Body of pancreas (tissue), 4 donors: ENCODE results near the gene PAPOLA. TPM values are rescaled to one million over a fixed set of nuclear protein-coding genes. Genes with fewer than 3 reads are reported as not detected.

Experiments used
- ATAC-seq: fragments of 150-250 bp; one replicate; pipeline ENCODE4 v1.9.1; 2016
- DNase-seq, 4 donors: peaks; one replicate each; pipeline ENCODE4 v3.0.0-alpha.2; 2019
- H3K27ac ChIP-seq, 4 donors: fragments of 200-600 bp; sonication (generic); 1 replicate in 3 of 4; 2 replicates in 1 of 4; pipeline versions ENCODE4 v1.5.1 to v1.6.1; 2016 to 2019; ENCODE audit warnings: mild to moderate bottlenecking in 1 of 4, mixed read lengths in 1 of 4, moderate library complexity in 1 of 4
- H3K27me3 ChIP-seq, 2 donors: fragments of 200-600 bp; sonication (generic); one replicate each; pipeline ENCODE4 v1.6.0; 2016; ENCODE audit warnings: mild to moderate bottlenecking in 1 of 2
- H3K36me3 ChIP-seq, 2 donors: fragments of 200-600 bp; sonication (generic); replicated peaks in 1 of 2; 2 replicates each; pipeline ENCODE4 v1.5.1; 2016; ENCODE audit warnings: low read depth in 2 of 2; ENCODE audit not compliant: insufficient read depth in 1 of 2
- H3K4me1 ChIP-seq: fragments of 200-600 bp; sonication (generic); one replicate; pipeline ENCODE4 v1.6.0; 2016
- H3K4me3 ChIP-seq, 2 donors: fragments of 200-600 bp; sonication (generic); 1 replicate in 1 of 2; 2 replicates in 1 of 2; pipeline ENCODE4 v1.5.1; 2016 to 2019
- H3K9me3 ChIP-seq, 3 donors: fragments of 200-600 bp; sonication (generic); 1 replicate in 2 of 3; 2 replicates in 1 of 3; pipeline ENCODE4 v1.5.1; 2016
- POLR2A ChIP-seq, 3 donors: fragments of 450-650 bp; IDR thresholded peaks; one replicate each; pipeline ENCODE4 v1.6.1; 2016; ENCODE audit warnings: antibody characterized with exemption in 3 of 3, mild to moderate bottlenecking in 2 of 3
- WGBS, 2 donors: methylation state at CpG; one replicate each; pipeline ENCODE4 v1.1.5; 2017; 5-methylcytosine and 5-hydroxymethylcytosine counted together
- intact Hi-C: fragments of 100-400 bp; cut with DNase I; formaldehyde crosslinking; loops from one replicate; pipeline ENCODE4 v1.15.1; 2023
- total RNA-seq, 2 donors: library from RNA; depleted of rRNA; stranded (reverse); fragments of >200 nt; gene quantifications; one replicate each; pipeline ENCODE4 v1.1.0, GENCODE V29; 2016
- TF ChIP-seq, protein P1 (sequence below), 7 experiments: fragments of 450-650 bp in 4 of 7; fragments of 200-600 bp in 3 of 7; sonication (generic) in 3 of 7; IDR thresholded peaks; one replicate each; pipeline ENCODE4 v1.5.1; 2016 to 2019; ENCODE audit warnings: antibody characterized with exemption in 7 of 7

The PAPOLA gene
- total RNA-seq, 2 donors from 2014 or later = 122 to 163 TPM

DNA sequence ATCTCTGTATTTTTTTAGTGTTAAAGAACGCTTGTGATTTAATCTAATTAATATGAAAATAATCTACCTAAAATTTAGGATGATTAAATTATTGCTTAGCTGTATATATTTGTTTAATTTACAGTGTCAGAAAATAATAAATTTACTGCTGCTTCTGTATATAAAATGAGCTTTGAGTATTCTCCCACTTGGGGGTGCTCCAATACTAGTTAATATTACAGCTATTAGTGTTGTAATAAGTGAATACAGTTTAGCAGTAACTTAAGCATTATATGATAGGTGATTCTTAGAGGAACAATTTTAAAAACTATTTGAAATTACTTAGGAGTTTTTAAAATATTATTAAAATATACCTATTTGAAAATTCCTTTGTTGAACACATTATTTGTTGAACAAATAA is 62.2 kb downstream of the PAPOLA start:
- no peak for ATAC-seq
- H3K4me3 ChIP-seq = no peak overlapping the region
- H3K4me1 ChIP-seq = no peaks in the 10 kb centered on the region
- no peak for TF ChIP-seq POLR2A (IDR thresholded peaks at IDR 0.05)
- TF ChIP-seq, protein P1, sequence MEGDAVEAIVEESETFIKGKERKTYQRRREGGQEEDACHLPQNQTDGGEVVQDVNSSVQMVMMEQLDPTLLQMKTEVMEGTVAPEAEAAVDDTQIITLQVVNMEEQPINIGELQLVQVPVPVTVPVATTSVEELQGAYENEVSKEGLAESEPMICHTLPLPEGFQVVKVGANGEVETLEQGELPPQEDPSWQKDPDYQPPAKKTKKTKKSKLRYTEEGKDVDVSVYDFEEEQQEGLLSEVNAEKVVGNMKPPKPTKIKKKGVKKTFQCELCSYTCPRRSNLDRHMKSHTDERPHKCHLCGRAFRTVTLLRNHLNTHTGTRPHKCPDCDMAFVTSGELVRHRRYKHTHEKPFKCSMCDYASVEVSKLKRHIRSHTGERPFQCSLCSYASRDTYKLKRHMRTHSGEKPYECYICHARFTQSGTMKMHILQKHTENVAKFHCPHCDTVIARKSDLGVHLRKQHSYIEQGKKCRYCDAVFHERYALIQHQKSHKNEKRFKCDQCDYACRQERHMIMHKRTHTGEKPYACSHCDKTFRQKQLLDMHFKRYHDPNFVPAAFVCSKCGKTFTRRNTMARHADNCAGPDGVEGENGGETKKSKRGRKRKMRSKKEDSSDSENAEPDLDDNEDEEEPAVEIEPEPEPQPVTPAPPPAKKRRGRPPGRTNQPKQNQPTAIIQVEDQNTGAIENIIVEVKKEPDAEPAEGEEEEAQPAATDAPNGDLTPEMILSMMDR (IDR thresholded peaks at IDR 0.05) = peak in 2 of 7 experiments; percentile 12 to 26
- WGBS, 2 donors = 60 to 73% methylated on average over 1 of the region's 1 CpG
- peaks cover 0 to 11% of the 10 kb centered on the region in 2 donors for H3K36me3 ChIP-seq
- H3K27ac ChIP-seq = no peak overlapping the region
- no peaks in the 10 kb centered on the region for H3K27me3 ChIP-seq
- DNase-seq = no peak
- intact Hi-C loops = no loop called here
- no peaks in the 10 kb centered on the region for H3K9me3 ChIP-seq

DNA sequence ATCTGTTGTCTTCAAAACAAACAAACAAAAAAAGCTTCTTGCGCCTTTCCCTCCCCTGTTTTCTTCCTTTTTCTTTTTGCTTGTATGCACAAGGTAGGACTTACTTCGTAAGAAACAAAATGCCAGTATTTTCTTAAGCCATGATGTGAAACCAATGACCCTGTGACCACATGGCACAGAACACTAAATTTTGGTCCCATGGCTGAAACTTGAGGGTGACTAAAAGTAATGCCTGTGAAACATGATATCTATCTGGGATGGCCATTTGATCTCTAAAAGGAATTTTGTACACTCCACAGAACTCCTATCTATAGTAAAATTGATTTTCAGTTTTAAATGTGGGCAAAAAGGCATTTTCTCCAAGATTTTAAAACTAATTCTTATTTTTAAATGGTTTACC is 63.6 kb downstream of the PAPOLA start:
- TF ChIP-seq POLR2A (IDR thresholded peaks at IDR 0.05) = no peak
- TF ChIP-seq, protein P1 (IDR thresholded peaks at IDR 0.05) = no peak
- Histone ChIP-seq H3K9me3 (no peaks in the 10 kb centered on the region), H3K27ac (no peak overlapping the region), H3K36me3 (peaks cover 0 to 8% of the 10 kb centered on the region in 2 donors), H3K4me1 (no peaks in the 10 kb centered on the region), H3K4me3 (no peak overlapping the region), H3K27me3 (no peaks in the 10 kb centered on the region)
- DNase-seq = no peak
- no peak for ATAC-seq
- 85 to 90% methylated on average over 2 of the region's 2 CpGs for WGBS, 2 donors
- intact Hi-C loops = no loop called here

DNA sequence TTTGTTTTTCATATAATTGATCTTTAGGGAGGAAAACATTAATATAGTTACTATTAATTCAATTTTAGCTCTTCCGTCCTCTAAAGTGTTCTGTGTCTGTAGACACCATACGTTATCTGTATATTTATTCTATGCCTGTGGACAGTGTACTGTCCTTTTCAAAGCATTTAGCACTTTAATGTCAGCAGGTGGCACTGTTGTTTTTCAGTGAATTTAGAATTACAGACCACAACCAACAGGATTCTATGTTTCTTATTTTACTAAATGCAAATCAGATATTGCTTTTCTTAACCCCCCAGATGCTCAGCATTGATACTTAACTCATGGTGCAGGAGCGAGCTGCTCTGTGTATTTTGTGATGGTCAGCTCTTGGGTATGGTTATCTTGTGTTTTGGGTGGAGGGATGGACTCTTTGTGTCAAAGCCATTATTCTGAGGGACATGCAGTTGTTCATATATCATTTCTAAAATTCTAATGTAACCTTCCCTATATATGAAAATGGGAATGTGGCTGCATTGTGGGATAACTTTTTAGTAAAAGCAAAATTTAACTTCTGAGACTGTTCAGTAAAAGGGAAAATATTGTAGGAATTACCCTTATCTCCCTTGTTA is 65.2 kb downstream of the PAPOLA start:
- H3K4me1 ChIP-seq = no peaks in the 10 kb centered on the region
- H3K4me3 ChIP-seq = no peak overlapping the region
- no peak for TF ChIP-seq POLR2A (IDR thresholded peaks at IDR 0.05)
- TF ChIP-seq, protein P1 (IDR thresholded peaks at IDR 0.05) = peak in 6 of 7 experiments; percentile 24 to 46 (median 40)
- H3K36me3 ChIP-seq = peaks cover 0 to 7% of the 10 kb centered on the region in 2 donors
- no peaks in the 10 kb centered on the region for H3K9me3 ChIP-seq
- DNase-seq (no peak), ATAC-seq (no peak)
- intact Hi-C loops = no loop called here
- no peaks in the 10 kb centered on the region for H3K27me3 ChIP-seq
- WGBS, 2 donors = 64 to 71% methylated on average over 3 of the region's 3 CpGs
- no peak overlapping the region for H3K27ac ChIP-seq

GRCh38 chr14:96568621-96569020 is 66.4 kb downstream of the PAPOLA start:
- intact Hi-C loops = no loop called here
- ATAC-seq (no peak), DNase-seq (no peak)
- TF ChIP-seq, protein P1 (IDR thresholded peaks at IDR 0.05) = no peak
- TF ChIP-seq POLR2A (IDR thresholded peaks at IDR 0.05) = no peak
- H3K27me3 ChIP-seq = no peaks in the 10 kb centered on the region
- peaks cover 0 to 5% of the 10 kb centered on the region in 2 donors for H3K36me3 ChIP-seq
- no peaks in the 10 kb centered on the region for H3K9me3 ChIP-seq
- H3K27ac ChIP-seq = no peak overlapping the region
- H3K4me1 ChIP-seq = peaks cover 4% of the 10 kb centered on the region
- H3K4me3 ChIP-seq = no peak overlapping the region

DNA sequence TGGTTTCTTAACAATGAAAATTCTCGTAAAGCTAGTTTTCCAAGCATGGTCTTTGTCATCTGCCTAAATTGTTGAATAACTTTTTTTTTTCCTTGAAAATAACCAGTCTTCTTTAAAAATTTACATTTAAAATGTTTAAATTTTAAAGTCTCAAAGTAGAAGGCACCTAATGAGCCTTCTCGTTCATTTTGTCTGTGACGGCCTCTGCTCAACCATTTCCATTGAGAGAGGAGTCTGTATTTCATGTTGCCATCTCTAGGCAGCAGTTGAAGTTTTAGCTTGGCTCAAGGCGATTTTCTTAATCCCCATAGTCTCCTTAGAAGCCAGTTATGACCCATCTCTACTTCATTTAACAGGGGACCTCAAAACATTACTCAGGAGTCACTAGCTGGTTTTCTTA is 69.1 kb downstream of the PAPOLA start:
- DNase-seq = no peak
- intact Hi-C loops = no loop called here
- H3K27ac ChIP-seq = no peak overlapping the region
- no peak for TF ChIP-seq POLR2A (IDR thresholded peaks at IDR 0.05)
- TF ChIP-seq, protein P1 (IDR thresholded peaks at IDR 0.05) = no peak
- no peaks in the 10 kb centered on the region for H3K27me3 ChIP-seq
- H3K9me3 ChIP-seq = no peaks in the 10 kb centered on the region
- H3K36me3 ChIP-seq = no peaks in the 10 kb centered on the region
- H3K4me3 ChIP-seq = no peak overlapping the region
- WGBS, 2 donors = 94 to 95% methylated on average over 4 of the region's 4 CpGs
- H3K4me1 ChIP-seq = peaks cover 21% of the 10 kb centered on the region
- no peak for ATAC-seq
